ENCODE results near the gene ZNF587B.
A peak's percentile ranks its signal among the peaks of the same experiment; 100 is the strongest.
"Not testable (repeated sequence)": the region's sequence is repeated elsewhere in the genome, so short reads cannot be mapped to it uniquely, and the experiment has no call there.

Gene ZNF587B

DNA sequence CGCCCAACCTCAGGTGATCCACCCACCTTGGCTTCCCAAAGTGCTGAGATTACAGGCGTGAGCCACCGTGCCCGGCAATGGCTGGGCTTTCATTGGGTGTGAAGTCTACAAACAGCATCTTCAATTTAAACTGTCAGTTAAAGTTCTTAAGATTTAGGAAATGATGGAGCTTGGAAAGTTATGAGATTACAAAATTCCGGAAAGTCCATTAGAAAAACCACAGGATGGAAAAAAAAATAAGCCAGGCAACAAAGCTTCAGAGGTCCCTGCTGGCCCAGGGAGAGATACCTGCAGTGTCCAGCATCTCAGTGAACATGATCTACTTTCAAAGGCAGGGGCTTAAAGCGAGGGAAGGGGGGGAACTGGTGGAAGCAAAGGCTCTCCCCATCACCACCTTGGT lies 4.6 kb upstream of the ZNF587B start:
- no peak for ATAC-seq
- TF ChIP-seq TCF4 (CRISPR knock-in tag; IDR thresholded peaks at IDR 0.05; ENCODE audit: borderline replicate concordance) = no peak
- no peak for TF ChIP-seq OSR1 (CRISPR knock-in tag; IDR thresholded peaks at IDR 0.05)
- TF ChIP-seq, protein P1, sequence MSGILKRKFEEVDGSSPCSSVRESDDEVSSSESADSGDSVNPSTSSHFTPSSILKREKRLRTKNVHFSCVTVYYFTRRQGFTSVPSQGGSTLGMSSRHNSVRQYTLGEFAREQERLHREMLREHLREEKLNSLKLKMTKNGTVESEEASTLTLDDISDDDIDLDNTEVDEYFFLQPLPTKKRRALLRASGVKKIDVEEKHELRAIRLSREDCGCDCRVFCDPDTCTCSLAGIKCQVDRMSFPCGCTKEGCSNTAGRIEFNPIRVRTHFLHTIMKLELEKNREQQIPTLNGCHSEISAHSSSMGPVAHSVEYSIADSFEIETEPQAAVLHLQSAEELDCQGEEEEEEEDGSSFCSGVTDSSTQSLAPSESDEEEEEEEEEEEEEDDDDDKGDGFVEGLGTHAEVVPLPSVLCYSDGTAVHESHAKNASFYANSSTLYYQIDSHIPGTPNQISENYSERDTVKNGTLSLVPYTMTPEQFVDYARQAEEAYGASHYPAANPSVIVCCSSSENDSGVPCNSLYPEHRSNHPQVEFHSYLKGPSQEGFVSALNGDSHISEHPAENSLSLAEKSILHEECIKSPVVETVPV (CRISPR knock-in tag; IDR thresholded peaks at IDR 0.05) = no peak
- TF ChIP-seq CSDC2 (CRISPR knock-in tag; IDR thresholded peaks at IDR 0.05) = no peak
- no peak for TF ChIP-seq GLIS3 (CRISPR knock-in tag; IDR thresholded peaks at IDR 0.05)
- no peak for TF ChIP-seq ZC3H10 (CRISPR knock-in tag; IDR thresholded peaks at IDR 0.05)
- TF ChIP-seq TOX (CRISPR knock-in tag; IDR thresholded peaks at IDR 0.05; ENCODE audit: borderline replicate concordance) = no peak
- TF ChIP-seq ZFP30 (CRISPR knock-in tag; IDR thresholded peaks at IDR 0.05) = no peak

DNA sequence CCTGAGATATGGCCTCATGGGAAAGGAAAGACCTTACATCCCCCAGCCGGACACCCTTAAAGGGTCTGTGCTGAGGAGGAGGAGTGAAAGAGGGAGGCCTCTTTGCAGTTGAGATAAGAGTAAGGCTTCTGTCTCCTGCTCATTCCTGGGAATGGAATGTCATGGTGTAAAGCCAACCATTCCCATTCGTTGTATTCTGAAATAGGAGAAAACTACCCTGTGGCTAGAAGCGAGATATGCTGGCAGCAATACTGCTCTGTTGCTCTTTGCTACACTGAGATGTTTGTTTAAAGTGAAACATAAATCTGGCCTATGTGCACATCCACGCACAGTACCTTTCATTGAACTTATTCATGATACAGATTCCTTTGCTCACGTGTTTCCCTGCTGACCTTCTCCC lies 783 bp upstream of the ZNF587B start:
- no peak for ATAC-seq
- TF ChIP-seq ZC3H10 (CRISPR knock-in tag; IDR thresholded peaks at IDR 0.05) (no peak), OSR1 (CRISPR knock-in tag; IDR thresholded peaks at IDR 0.05) (no peak), TCF4 (CRISPR knock-in tag; IDR thresholded peaks at IDR 0.05; ENCODE audit: borderline replicate concordance) (no peak), ESRRG (CRISPR knock-in tag; IDR thresholded peaks at IDR 0.05) (no peak), ZFP30 (CRISPR knock-in tag; IDR thresholded peaks at IDR 0.05) (no peak), BACH2 (CRISPR knock-in tag; IDR thresholded peaks at IDR 0.05; ENCODE audit: borderline replicate concordance) (no peak), SNAI2 (CRISPR knock-in tag; IDR thresholded peaks at IDR 0.05) (no peak), CSDC2 (CRISPR knock-in tag; IDR thresholded peaks at IDR 0.05) (no peak)
- TF ChIP-seq, protein P1 (CRISPR knock-in tag; IDR thresholded peaks at IDR 0.05) = no peak
- TF ChIP-seq, protein P2, sequence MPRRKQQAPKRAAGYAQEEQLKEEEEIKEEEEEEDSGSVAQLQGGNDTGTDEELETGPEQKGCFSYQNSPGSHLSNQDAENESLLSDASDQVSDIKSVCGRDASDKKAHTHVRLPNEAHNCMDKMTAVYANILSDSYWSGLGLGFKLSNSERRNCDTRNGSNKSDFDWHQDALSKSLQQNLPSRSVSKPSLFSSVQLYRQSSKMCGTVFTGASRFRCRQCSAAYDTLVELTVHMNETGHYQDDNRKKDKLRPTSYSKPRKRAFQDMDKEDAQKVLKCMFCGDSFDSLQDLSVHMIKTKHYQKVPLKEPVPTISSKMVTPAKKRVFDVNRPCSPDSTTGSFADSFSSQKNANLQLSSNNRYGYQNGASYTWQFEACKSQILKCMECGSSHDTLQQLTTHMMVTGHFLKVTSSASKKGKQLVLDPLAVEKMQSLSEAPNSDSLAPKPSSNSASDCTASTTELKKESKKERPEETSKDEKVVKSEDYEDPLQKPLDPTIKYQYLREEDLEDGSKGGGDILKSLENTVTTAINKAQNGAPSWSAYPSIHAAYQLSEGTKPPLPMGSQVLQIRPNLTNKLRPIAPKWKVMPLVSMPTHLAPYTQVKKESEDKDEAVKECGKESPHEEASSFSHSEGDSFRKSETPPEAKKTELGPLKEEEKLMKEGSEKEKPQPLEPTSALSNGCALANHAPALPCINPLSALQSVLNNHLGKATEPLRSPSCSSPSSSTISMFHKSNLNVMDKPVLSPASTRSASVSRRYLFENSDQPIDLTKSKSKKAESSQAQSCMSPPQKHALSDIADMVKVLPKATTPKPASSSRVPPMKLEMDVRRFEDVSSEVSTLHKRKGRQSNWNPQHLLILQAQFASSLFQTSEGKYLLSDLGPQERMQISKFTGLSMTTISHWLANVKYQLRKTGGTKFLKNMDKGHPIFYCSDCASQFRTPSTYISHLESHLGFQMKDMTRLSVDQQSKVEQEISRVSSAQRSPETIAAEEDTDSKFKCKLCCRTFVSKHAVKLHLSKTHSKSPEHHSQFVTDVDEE (CRISPR knock-in tag; IDR thresholded peaks at IDR 0.05) = no peak
- TF ChIP-seq, protein P3, sequence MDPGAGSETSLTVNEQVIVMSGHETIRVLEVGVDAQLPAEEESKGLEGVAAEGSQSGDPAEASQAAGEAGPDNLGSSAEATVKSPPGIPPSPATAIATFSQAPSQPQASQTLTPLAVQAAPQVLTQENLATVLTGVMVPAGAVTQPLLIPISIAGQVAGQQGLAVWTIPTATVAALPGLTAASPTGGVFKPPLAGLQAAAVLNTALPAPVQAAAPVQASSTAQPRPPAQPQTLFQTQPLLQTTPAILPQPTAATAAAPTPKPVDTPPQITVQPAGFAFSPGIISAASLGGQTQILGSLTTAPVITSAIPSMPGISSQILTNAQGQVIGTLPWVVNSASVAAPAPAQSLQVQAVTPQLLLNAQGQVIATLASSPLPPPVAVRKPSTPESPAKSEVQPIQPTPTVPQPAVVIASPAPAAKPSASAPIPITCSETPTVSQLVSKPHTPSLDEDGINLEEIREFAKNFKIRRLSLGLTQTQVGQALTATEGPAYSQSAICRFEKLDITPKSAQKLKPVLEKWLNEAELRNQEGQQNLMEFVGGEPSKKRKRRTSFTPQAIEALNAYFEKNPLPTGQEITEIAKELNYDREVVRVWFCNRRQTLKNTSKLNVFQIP (CRISPR knock-in tag; IDR thresholded peaks at IDR 0.05; ENCODE audit: borderline replicate concordance, low read depth) = no peak

DNA sequence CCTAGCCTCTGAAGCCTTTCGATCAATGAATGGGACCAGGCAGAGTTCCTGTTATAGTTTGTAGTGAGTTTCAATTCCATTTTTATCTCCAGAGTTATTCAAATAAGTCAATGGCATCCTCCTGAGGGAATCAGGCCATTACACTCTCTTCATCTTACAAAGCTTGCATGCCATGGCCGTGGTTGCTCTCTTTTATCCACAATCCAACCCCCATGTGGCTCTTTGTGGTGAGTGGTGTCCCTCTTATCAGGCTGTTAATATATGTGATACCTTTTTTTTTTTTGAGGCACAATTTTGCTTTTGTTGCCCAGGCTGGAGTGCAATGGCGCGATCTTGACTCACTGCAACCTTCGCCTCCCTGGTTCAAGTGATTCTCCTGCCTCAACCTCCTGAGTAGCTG lies 6.9 kb downstream of the ZNF587B start:
- ATAC-seq = not testable (repeated sequence)

DNA sequence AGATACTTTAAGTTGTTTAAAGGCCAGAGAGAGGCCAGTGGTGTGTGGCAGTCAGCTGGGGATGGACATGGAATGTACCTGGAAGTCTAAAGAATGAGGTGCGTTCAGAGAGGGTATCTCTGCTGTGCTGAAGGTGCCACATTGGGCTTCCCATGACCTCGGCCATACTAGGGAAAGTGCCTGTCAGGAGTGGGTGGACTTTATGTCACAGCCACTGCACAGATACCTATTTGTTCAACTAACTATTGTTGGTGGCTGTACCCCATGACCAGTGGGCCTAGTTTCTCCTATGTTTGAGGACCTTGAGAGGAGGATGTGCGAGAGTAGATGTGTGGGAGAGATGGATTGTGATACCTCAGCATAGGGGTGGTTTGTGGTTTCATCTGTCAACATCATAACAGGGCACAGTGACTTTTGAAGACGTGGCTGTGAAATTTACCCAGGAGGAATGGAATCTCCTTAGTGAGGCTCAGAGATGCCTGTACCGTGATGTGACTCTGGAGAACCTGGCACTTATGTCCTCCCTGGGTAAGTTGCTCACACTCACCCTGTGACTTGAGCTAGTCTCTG lies 8.6 kb downstream of the ZNF587B start:
- ATAC-seq = not testable (repeated sequence)

DNA sequence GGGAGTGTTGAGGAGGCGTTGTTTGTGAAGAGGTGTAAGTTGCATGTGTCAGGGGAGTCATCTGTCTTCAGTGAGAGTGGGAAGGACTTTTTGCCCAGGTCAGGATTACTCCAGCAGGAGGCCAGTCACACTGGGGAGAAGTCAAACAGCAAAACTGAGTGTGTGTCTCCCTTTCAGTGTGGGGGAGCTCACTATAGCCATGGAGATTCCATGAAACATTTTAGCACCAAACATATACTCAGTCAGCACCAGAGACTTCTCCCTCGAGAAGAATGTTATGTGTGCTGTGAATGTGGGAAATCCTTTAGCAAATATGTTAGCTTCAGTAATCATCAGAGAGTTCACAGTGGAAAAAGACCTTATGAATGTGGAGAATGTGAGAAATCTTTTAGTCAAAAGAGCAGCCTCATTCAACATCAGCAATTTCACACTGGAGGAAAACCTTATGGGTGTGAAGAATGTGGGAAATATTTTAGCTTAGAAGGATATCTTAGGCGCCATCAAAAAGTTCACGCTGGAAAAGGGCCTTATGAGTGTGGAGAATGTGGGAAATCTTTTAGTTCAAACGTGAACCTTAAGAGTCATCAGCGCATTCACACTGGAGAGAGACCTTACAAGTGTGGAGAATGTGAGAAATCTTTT lies 11.1 kb downstream of the ZNF587B start:
- no peak for TF ChIP-seq BACH2 (CRISPR knock-in tag; IDR thresholded peaks at IDR 0.05; ENCODE audit: borderline replicate concordance)
- no peak for TF ChIP-seq RARB (CRISPR knock-in tag; IDR thresholded peaks at IDR 0.05)
- TF ChIP-seq ZNF8 (CRISPR knock-in tag; IDR thresholded peaks at IDR 0.05) = no peak
- no peak for ATAC-seq

DNA sequence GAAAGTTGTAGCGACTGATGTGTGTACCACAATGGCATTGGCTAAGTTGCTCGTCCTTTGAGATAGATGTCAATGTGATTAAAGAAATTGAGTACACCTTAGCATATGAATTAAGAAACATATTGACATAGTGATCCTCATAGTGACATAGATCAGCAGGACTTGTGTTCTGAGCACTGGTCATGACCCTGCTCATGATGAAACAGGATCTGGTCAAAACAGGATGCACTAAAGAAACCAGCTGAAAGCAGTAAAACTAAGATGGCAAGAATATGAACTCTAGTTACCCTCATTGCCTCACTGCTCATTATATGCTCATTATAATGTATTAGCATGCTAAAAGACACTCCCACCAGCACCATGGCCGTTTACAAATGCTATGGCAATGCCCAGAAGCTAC lies 17.1 kb downstream of the ZNF587B start:
- ATAC-seq = not testable (repeated sequence)

DNA sequence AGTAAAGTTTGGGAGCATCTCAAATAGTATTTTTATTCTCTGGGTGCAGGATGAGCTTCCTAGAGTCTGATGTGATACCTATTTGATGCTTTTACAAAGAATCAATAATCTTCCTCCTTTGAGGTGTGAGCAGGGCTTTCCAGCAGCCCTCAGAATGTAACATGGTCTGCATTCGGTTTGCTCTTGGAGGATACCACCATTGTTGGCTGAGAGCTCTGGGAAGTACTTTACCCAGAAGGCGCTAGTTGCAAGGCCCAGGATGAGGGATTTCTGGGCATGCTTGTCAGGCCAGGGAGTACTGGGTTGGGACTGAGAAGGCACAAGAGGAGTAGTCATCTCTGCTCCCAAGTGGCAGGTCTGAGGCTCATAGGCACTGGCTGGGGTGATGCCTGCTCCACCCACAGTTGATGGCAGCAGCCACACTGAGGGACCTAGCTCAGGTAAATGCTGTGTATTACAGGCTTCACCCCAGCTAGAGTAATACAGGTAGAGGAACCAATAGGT lies 19.1 kb downstream of the ZNF587B start:
- peak; percentile 38 for ATAC-seq

All from SK-N-SH treated with all-trans-retinoic acid at 6 μM for 48 hours (cell line).